GM10847 (cell line): ENCODE data around the gene PLPP3.

Experiments used
- POLR2A ChIP-seq: IDR thresholded peaks from 2 replicates; pipeline ENCODE4 v1.6.1; 2011; ENCODE audit not compliant: insufficient read length; ENCODE audit errors: extremely low read depth

The PLPP3 gene

DNA sequence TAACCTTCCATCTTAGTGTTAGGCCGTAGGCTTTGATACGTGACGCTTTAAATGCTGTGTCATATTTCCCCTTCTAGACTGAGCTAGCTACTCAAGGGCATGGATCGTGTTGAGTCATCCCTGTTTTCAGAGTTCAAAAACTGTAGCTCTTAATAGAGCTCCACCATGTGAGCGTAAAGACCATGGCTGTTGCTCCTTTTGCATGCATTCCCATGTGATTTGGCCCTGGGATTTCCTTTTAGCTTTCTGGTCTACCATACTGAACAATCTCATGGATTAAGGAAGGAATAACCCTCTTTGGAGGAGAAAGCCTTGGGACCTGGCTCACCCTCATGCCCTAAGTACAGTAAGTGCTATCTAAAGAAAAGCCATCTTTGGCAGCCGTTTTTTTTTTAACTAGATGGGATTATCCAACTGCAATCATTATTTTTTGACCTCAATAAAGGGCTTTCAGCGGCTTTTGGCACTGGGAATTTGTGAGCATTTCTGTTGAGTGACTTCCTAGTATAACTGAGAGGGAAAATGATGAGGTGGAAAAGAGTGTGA is 76.6 kb downstream of the PLPP3 start:
- TF ChIP-seq POLR2A, result no peak

DNA sequence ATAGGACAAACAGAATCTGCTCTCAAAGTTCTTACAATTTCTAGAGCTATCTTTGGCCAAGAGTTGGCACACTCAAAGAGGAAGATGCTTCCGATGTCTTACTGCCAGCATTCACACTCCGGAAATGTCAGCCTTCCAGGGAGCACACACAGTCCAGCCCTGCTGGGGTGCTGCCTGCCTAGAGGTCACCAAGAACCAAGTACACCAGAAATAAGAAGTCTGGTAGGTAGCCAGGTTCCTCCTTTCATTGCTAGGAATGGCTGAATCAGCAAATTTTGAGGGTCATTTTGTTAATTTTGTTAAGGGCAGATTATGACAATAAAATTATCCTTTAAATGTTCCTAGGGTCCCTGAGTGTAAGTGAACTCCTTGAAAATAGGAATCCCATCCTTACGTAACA is 77.5 kb downstream of the PLPP3 start:
- TF ChIP-seq POLR2A, result no peak

DNA sequence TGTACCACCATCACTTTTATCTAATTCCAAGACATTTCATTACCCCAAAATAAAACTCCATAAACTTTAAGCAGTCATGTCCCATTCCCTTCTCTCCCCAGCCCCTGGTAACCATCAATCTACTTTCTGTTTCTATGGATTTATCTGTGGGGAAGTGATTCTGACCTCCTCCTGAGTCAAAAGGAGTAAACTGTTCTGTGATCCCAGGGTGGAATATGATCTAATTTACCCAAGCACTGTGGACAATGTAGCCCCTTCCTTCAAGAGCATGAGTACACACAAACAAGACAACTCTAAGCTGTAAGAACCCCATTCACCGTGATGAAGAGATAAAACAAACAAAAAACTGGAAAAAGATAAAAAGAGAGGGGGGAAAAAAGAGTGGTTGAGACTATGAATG is 77.9 kb downstream of the PLPP3 start:
- no peak for TF ChIP-seq POLR2A

DNA sequence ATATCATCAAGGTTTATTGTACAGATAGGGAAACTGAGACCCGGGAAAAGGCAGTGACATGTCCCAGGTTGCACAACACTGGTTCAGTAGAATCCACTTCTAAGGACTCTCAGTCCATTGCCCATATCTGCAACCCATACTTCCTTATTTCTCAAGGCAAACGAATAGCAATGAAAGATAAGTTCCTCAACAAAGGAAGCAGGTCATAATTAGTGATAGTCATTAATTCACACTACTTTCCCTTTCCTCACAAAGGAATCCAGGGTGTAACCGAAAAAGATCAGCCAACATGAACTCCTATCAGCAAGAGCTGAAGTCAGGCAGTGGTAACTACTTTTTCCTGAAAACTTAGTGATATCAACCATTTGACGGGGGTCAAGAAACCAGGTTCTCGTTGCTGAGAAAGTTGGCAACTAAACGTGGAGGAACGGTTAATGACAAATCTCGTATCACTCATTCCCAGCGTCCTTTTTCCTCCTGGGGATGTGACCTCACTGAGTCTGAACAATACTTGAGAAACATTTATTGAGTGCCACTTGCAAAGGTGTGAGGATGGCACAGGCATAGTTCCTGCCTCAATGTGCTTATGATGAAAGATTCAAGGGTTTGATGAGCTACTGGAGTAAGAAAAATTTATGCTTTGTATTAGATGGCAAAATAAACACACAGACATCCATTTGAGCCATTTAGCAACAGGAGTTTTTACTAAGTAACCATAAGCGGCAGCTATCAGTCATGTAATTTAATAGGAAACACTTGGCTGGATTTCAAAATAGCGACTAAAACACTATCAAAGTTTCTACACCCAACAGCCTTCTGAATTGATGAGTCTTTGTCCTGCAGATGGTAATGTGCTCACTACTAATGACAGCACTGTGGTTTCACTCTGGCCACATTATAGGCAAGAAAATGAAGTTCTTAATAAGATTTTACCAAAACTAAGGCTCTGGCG is 82.3 kb downstream of the PLPP3 start:
- TF ChIP-seq POLR2A, result no peak

DNA sequence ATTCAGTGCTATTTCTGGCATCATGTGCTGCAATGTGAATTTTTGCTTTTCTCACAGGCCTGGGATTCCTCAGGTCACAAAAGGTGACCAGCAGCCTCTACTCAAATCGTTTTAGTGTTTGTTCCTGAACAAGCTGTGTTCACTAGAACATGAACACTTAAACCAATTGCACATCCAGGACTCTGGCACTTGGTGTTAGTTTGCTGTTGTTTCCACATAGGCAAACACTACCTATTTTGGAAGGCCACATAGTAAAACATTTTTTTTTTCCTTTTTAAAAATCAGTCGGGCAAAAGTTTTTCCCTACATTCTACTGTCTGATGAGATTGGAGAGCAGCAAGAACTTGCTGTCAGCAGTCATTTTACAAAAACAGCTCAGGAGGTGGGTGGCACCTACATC is 83.2 kb downstream of the PLPP3 start:
- TF ChIP-seq POLR2A, result no peak

DNA sequence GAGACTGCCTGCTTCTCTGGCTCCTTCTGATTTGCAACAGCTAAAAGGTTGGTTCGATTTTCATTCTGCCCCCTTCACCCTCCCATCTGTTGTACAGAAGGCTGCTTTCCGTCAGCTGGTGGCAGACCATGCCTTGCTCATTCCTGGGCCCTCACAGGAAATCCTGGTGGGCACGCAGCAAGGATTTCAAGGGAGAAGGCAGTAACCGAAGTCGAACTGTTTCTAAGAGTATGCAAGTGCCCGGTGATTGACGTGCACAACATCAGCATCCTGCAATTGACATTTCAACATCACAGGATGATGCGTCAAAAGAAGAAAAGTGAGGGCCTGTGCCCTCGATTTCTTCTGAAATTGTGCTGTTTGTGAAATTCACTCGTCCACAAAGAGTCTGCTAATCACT is 83.8 kb downstream of the PLPP3 start:
- no peak for TF ChIP-seq POLR2A

DNA sequence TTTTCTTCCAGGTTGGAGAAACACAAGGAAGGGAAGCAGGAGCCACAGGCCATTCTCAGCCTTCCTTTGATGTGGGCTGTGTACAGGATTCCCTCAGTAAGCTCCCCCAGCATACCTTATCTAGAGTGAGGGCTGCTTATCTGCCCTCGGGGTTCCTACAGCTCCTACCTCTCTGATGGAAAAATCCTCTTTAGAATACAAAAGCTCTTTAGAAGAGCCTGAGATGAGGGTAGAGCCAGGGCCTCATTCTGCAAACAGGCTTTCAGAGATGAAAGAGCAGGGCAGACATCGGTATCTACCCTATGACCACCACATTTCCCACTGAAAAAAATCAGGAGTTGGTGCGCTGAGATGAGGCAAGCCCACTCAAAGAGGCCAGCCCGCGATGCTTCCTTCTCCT is 85.1 kb downstream of the PLPP3 start:
- no peak for TF ChIP-seq POLR2A

DNA sequence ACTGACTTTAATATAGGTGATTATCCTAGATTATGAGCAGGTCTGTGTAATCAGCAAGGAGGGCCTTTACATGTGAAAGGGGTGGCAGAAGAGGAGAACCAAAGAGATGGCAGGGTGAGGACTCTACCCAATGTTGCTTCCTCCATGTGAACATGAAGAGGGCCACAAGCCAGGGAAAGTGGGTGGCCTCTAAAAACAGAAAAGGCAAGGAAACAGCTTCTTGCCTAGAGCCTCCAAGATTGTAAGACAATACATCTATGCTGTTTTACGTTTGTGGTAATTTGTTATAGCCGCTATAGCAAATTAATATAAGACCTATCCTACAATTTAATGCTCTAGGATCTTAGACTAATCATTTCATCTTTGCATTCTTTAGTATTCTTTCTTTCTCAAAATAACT is 85.5 kb downstream of the PLPP3 start:
- no peak for TF ChIP-seq POLR2A

DNA sequence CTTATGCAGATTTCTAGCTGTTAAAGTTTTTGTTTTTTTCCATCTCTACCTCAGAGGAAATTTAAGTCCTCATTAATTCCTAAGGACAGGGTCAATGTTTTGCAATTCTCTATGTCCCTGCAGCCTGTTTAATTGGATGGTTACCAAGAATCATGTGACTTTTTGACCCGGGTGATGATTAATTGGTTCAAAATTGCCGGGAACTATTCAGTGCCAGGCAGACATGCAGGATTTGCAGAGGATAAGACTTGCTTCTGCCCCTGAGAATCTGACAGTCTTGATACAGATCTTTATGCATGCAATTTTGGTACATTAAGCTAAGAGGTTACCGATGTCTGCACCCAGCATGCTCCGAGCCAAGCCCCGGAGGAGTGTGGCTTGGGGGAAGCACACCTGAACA is 87.9 kb downstream of the PLPP3 start:
- TF ChIP-seq POLR2A, result no peak

DNA sequence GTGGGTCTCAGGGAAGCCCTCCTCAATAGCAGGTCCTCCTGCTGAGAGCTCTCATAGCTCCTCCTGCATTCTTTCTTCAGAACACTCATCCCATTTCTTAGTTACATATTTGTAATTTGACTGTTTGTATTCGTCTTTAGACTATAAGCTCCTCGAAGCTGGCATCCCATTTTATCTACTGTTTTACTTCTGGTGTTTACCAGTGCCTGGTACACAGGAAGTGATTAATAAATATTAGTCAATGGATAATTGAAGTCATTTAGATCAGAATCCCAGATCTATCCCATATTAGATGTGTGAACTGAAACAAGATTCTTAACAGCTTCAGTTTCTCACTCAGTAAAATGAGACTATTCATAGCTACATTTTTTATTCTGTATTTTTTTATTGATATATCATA is 88.7 kb downstream of the PLPP3 start:
- no peak for TF ChIP-seq POLR2A

DNA sequence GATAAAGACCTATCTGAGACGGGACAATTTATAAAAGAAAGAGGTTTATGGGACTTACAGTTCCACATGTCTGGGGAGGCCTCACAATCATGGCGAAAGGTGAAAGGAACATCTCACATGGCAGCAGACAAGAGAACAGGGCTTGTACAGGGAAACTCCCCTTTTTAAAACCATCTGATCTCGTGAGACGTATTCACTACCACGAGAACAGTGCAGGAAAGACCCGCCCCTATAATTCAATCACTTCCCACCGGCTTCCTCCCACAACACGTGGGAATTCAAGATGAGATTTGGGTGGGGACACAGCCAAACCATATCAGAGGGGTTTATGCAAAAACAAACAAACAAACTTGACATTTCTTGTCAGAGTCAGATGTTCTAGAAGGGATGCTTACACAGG is 89.7 kb downstream of the PLPP3 start:
- TF ChIP-seq POLR2A, result no peak

DNA sequence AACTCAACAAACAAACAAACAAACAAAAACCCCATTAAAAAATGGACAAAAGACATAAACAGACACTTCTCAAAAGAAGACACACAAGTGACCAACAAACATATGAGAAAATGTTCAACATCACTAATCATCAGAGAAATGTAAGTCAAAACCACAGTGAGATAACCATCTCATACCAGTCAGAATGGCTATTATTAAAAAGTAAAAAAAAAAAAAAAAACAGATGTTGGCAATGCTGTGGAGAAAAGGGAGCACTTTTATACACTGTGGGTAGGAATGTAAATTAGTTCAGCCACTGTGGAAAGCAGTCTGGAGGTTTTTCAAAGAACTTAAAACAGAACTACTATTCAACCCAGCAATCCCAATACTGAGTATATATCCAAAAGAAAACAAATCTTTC is 94.7 kb downstream of the PLPP3 start:
- no peak for TF ChIP-seq POLR2A

DNA sequence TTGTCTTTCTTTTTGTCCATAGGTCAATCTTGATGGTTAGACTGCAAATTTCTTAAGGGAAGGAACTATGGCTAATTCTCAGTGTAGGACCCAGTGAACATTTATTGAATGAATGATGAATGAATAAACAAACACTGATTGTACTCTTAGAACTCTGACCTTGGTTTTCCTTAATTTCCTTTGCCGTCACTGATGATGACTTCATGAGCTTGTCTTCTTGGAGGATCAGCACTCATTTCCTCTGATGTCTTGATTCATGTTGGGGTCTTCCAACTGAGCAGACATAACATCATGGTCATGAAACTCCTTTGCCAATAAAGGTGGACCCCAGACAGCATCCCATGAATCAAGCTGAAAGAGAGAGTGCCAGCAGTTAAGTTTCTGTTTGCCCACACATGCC is 96.3 kb downstream of the PLPP3 start:
- TF ChIP-seq POLR2A, result no peak

DNA sequence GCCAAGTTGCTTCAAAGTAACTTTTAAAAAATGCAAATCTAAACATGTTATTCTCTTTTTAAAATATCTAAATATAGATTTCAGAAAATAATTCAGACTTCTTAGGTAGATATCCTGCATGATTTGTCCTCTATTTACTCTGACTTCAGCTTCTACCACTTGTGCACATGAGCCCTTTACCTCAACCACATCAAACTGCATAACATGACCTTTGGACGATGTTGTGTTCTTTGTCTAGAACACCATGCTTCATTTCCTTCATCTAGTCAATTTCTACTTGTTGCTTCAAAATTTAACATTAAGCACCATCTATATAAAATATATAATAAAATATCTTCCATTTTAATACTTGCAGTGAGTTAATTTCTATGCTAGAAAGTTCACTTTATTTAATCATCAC is 96.9 kb downstream of the PLPP3 start:
- TF ChIP-seq POLR2A, result no peak

DNA sequence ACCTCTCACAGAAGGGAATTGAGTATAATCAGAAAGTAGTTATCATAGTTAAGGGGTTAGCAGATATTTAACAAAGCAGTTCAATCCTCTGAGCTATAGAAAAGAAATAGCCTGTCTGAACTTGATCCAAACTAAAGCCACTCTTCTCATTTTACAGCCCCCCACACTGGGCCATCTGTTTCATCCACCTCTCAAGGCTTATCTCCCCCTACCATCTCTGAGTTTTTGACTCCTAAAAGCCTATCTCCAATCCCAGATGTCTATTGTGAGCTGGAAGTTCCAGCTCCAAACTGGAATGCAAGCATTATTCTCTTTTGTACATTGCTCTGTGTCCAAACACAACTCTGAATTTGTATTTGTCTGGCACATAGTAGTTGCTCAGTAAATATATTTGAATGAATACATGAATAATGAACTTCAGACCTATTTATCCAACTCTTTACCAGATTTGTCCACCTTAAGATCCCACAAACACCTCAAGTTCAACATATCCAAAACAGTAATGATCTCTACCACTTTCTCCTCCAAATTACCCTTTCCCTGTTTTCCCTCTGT is 98.1 kb downstream of the PLPP3 start:
- no peak for TF ChIP-seq POLR2A

DNA sequence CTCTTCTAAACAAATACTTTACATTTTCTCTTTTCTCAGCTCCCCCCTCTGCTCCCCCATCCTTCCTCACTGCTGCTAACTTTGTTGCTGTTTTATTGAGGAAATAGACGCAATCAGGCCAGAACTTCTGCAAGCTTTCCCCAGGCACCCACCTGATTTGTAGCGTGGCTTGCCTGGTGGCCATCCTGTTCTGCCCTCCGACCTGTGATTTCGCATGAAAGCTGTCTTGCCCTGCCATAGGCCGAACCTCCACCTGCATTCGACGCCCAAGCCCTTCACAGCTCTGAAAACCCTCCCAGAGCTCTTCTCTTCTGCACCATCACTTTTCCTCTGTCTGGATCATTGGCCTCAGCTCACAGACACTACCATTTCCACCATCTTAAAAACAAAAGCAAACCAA is 100.6 kb downstream of the PLPP3 start:
- TF ChIP-seq POLR2A, result no peak
